MM.1S (cell line): ENCODE measurements around the gene LOXL1.
"Not testable (repeated sequence)": the region's sequence is repeated elsewhere in the genome, so short reads cannot be mapped to it uniquely, and the experiment has no call there.

Experiments
- DNase-seq: peaks from one replicate; pipeline ENCODE4 v3.0.0-alpha.2; 2015
- H2AFZ ChIP-seq: fragments of 300-600 bp; sonication (generic); 2 replicates; pipeline ENCODE4 v1.6.0; 2016; ENCODE audit warnings: antibody characterized with exemption, low read length
- H3F3A ChIP-seq: fragments of 300-600 bp; sonication (generic); 2 replicates; pipeline ENCODE4 v1.6.1; 2016; ENCODE audit warnings: mild to moderate bottlenecking, antibody characterized with exemption, low read length, moderate library complexity, mixed read lengths; ENCODE audit not compliant: insufficient read depth
- H3K27ac ChIP-seq: fragments of 300-600 bp; sonication (generic); 2 replicates; pipeline ENCODE4 v1.5.1; 2016; ENCODE audit warnings: mild to moderate bottlenecking, low read length
- H3K27me3 ChIP-seq: fragments of 300-600 bp; sonication (generic); replicated peaks from 2 replicates; pipeline ENCODE4 v1.6.0; 2016; ENCODE audit warnings: low read length; ENCODE audit not compliant: insufficient read depth
- H3K36me3 ChIP-seq: fragments of 300-600 bp; sonication (generic); replicated peaks from 2 replicates; pipeline ENCODE4 v1.6.1; 2016; ENCODE audit warnings: mild to moderate bottlenecking, low read length, mixed read lengths; ENCODE audit not compliant: insufficient read depth
- H3K4me1 ChIP-seq: fragments of 300-600 bp; sonication (generic); 2 replicates; pipeline ENCODE4 v1.6.1; 2016; ENCODE audit warnings: low read length, mixed read lengths
- H3K4me2 ChIP-seq: fragments of 300-600 bp; sonication (generic); 2 replicates; pipeline ENCODE4 v1.6.0; 2016; ENCODE audit warnings: low read depth, low read length
- H3K4me3 ChIP-seq: fragments of 300-600 bp; sonication (generic); 2 replicates; pipeline ENCODE4 v1.5.1; 2016; ENCODE audit warnings: low read length, mixed read lengths
- H3K79me2 ChIP-seq: fragments of 300-600 bp; sonication (generic); 2 replicates; pipeline ENCODE4 v1.6.1; 2016; ENCODE audit warnings: mixed run types, low read length, mixed read lengths
- H3K9ac ChIP-seq: fragments of 300-600 bp; sonication (generic); 2 replicates; pipeline ENCODE4 v1.6.1; 2016; ENCODE audit warnings: low read length, mixed read lengths
- H3K9me2 ChIP-seq: fragments of 300-600 bp; sonication (generic); replicated peaks from 2 replicates; pipeline ENCODE4 v1.6.1; 2016; ENCODE audit warnings: mild to moderate bottlenecking, low read length, mixed read lengths; ENCODE audit not compliant: insufficient read depth
- H3K9me3 ChIP-seq: fragments of 300-600 bp; sonication (generic); replicated peaks from 2 replicates; pipeline ENCODE4 v1.6.1; 2016; ENCODE audit warnings: mild to moderate bottlenecking, low read length, mixed read lengths; ENCODE audit not compliant: insufficient read depth
- H4K20me1 ChIP-seq: fragments of 300-600 bp; sonication (generic); 2 replicates; pipeline ENCODE4 v1.6.1; 2016; ENCODE audit warnings: mild to moderate bottlenecking, low read length, moderate library complexity, mixed read lengths; ENCODE audit not compliant: insufficient read depth
- CTCF ChIP-seq: fragments of 300-600 bp; sonication (generic); IDR thresholded peaks from 2 replicates; pipeline ENCODE4 v1.5.1; 2016; ENCODE audit warnings: antibody characterized with exemption, low read length, mixed read lengths
- EZH2 ChIP-seq: fragments of 300-600 bp; sonication (generic); optimal IDR thresholded peaks from 2 replicates; pipeline ENCODE3; 2017; ENCODE audit warnings: low read depth, mild to moderate bottlenecking, antibody characterized with exemption, low read length, mixed read lengths
- EZH2phosphoT487 ChIP-seq: fragments of 300-600 bp; sonication (generic); IDR thresholded peaks from 2 replicates; pipeline ENCODE4 v1.6.1; 2018; ENCODE audit warnings: antibody characterized with exemption, low read length

The LOXL1 gene

GRCh38 chr15:73937726-73938125 is 11.5 kb downstream of the LOXL1 start:
- Histone ChIP-seq H3K4me1 (peaks cover 10% of the 10 kb centered on the region), H3K9me2 (no peaks in the 10 kb centered on the region), H2AFZ (no peak overlapping the region), H3K4me2 (no peak overlapping the region), H3F3A (no peaks in the 10 kb centered on the region), H3K36me3 (no peaks in the 10 kb centered on the region), H3K79me2 (no peaks in the 10 kb centered on the region), H3K4me3 (no peak overlapping the region), H4K20me1 (no peaks in the 10 kb centered on the region), H3K9me3 (no peaks in the 10 kb centered on the region), H3K9ac (no peak overlapping the region), H3K27me3 (peaks cover 15% of the 10 kb centered on the region; the same call in 1 of the 2 replicates), H3K27ac (no peak overlapping the region)
- DNase-seq, result no peak
- no peak for TF ChIP-seq EZH2phosphoT487
- TF ChIP-seq CTCF, result no peak
- no peak for TF ChIP-seq EZH2

DNA sequence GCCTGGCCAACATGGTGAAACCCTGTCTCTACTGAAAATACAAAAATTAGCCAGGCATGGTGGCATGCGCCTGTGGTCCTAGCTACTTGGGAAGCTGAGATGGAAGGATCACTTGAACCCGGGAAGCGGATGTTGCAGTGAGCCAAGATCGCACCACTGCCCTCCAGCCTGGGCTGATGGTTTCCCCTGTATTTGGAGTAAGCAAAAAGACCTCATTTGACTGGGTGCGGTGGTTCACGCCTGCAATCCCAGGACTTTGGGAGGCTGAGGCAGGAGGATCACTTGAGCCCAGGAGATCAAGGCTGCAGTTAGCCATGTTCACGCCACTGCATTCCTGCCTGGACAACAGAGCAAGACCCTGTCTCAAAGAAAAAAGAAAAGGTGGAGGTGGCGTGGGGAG is 12.3 kb downstream of the LOXL1 start:
- not testable (repeated sequence) for H3K36me3 ChIP-seq, H4K20me1 ChIP-seq, H3K4me1 ChIP-seq, H3K9ac ChIP-seq, H3K4me2 ChIP-seq, H3F3A ChIP-seq, H3K9me3 ChIP-seq, H2AFZ ChIP-seq, DNase-seq, H3K27me3 ChIP-seq, H3K79me2 ChIP-seq, H3K9me2 ChIP-seq, H3K4me3 ChIP-seq, H3K27ac ChIP-seq

DNA sequence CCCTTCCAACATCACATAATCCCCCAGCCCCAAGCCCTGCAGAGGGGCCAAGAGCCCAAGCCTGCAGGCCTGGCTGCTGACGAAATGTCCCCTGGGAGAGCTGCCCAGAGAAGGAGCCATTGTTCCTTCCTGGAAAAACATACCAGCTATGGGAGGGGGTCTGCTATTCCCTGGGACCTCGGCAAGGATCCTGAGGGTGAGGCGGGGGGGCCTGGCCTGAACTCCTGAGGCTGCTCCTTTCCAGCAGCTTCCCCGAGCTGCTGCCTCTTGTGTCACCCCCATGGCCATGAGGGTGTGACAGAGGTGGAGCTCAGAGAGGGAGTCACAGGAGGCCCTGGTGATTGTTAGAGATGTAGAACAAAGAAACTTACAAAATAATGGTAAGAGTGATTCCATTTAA is 12.9 kb downstream of the LOXL1 start:
- no peaks in the 10 kb centered on the region for H3F3A ChIP-seq
- H3K27ac ChIP-seq, result no peak overlapping the region
- H3K4me3 ChIP-seq, result no peak overlapping the region
- H4K20me1 ChIP-seq, result no peaks in the 10 kb centered on the region
- H2AFZ ChIP-seq, result no peak overlapping the region
- no peak overlapping the region for H3K4me2 ChIP-seq
- 0 out of 2 replicates have a peak, but pooled peaks cover 7% of the 10 kb centered on the region for H3K27me3 ChIP-seq
- TF ChIP-seq EZH2phosphoT487, result no peak
- TF ChIP-seq EZH2, result no peak
- TF ChIP-seq CTCF, result no peak
- no peak overlapping the region for H3K9ac ChIP-seq
- peaks cover 10% of the 10 kb centered on the region for H3K4me1 ChIP-seq
- no peaks in the 10 kb centered on the region for H3K9me3 ChIP-seq
- H3K9me2 ChIP-seq, result no peaks in the 10 kb centered on the region
- no peak for DNase-seq
- no peaks in the 10 kb centered on the region for H3K79me2 ChIP-seq
- no peaks in the 10 kb centered on the region for H3K36me3 ChIP-seq

GRCh38 chr15:73940061-73940981 is 14.1 kb downstream of the LOXL1 start:
- no peak for DNase-seq
- Histone ChIP-seq H2AFZ (no peak overlapping the region), H3K9me3 (no peaks in the 10 kb centered on the region), H3K4me3 (no peak overlapping the region), H3K27ac (no peak overlapping the region), H4K20me1 (no peaks in the 10 kb centered on the region), H3K4me1 (peaks cover 10% of the 10 kb centered on the region), H3F3A (no peaks in the 10 kb centered on the region), H3K9ac (no peak overlapping the region), H3K4me2 (no peak overlapping the region), H3K79me2 (no peaks in the 10 kb centered on the region), H3K27me3 (0 out of 2 replicates have a peak, but pooled peaks cover 7% of the 10 kb centered on the region), H3K36me3 (no peaks in the 10 kb centered on the region), H3K9me2 (no peaks in the 10 kb centered on the region)
- TF ChIP-seq CTCF, result no peak
